T-helper 1 cell treated with Interleukin-12 subunit alpha and Interleukin-12 subunit beta and Interleukin-4 antibody, amounts not matched to agents 30 ng/mL and 1 ng/mL, for 36 hours (primary cell): ENCODE measurements around the gene DUSP6. TPM values are rescaled to one million over a fixed set of nuclear protein-coding genes. Genes with fewer than 3 reads are reported as not detected.
"Not testable (repeated sequence)": the region's sequence is repeated elsewhere in the genome, so short reads cannot be mapped to it uniquely, and the experiment has no call there.

ENCODE experiments used
- intact Hi-C: fragments of 100-400 bp; cut with micrococcal nuclease; formaldehyde crosslinking; loops from one replicate; pipeline ENCODE4 v1.15.1; 2024
- total RNA-seq: library from RNA; stranded (reverse); gene quantifications from 2 replicates; pipeline ENCODE4 v1.2.3, GENCODE V29; 2022

Gene DUSP6
- total RNA-seq, 1 donor from 2014 or later, result 108 TPM

DNA sequence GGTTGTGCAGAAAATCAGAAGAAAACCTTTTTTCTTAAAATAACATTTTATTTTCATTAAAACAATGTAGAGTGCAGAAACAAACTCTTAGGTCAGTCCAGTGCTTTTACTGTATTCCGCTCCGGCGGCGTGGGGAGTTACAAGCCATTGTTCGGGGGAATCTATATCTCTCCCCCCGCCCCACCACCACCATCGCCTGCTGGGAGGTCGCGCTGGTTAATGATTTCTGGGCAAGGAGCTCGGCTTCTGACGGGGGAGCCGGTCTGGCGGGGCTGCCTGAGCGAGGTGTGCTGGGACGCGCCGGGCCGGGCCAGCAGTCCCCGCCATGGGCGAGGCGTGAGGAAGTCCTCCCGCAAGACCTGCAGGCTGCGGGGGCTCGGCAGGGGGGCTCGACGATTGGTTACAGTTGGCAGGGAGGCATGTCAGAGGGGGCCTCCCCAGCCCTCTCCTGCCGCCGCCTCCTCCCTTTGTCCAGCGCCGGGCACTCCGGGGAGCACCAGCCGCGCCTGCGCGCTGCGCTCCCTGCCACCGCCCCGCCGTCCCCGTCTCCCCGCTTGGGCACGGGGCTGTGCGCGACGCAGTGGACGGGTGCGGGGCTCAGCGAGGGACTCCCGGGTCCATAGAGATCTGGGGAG is 1.0 kb upstream of the DUSP6 start:
- intact Hi-C loops, result loop anchor here (1.0 to 10.0 kb wide), 4 partner anchors 356 to 1319 kb away; a partner anchor contains a TSS

DNA sequence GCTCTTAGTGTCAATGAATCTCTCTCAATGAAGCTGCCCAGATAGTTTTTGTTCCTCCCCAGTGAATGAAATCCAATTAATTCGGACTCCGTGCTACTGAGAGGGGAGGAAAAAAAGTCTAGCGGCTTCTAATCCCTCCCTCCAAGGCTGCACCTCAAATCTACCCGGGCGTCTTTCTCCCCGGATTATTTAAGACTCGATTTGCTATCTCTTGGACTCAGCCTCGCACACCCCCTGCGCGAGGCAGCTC is 134 bp downstream of the DUSP6 start:
- intact Hi-C loops, result loop anchor here (1.0 to 10.0 kb wide), 15 partner anchors 18 to 1317 kb away; partner anchors contain the start of genes CEP290, POC1B and TMTC3

DNA sequence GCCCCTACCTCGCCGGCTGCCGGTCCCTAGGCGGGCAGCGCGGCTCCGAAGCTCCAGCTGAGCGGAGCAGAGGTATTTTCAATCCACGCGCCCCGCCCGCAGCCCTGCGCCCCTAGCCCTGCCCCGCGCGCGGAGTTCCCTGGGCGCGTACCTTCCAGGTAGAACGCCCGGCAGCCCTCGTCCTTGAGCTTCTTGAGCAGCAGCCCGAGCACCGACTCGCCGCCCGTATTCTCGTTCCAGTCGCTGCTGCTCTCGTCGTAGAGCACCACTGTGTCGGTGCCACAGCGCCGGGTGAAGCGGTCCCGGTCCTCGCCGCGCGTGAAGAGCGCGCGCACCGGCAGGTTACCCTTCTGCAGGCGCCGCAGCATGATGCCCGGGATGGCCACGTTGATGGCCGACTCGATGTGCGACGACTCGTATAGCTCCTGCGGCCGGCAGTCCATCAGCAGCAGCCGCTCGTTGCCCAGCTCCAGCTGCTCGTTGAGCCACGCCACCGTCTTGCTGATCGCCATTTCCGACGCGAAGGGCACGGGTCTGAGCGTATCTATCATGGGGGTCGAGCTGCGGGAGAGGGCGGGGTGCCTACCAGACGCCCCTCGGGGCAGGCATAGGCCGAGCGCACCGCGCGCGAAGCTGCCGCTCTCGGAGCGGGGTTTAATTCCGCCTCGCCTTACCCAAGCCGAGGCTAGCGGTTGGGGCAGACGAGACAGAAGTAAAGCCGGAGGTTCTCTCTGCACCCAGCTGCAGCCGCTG is 636 bp downstream of the DUSP6 start:
- intact Hi-C loops, result loop anchor here (1.0 to 10.0 kb wide), 15 partner anchors 17 to 1317 kb away; partner anchors contain the start of genes CEP290, POC1B and TMTC3

DNA sequence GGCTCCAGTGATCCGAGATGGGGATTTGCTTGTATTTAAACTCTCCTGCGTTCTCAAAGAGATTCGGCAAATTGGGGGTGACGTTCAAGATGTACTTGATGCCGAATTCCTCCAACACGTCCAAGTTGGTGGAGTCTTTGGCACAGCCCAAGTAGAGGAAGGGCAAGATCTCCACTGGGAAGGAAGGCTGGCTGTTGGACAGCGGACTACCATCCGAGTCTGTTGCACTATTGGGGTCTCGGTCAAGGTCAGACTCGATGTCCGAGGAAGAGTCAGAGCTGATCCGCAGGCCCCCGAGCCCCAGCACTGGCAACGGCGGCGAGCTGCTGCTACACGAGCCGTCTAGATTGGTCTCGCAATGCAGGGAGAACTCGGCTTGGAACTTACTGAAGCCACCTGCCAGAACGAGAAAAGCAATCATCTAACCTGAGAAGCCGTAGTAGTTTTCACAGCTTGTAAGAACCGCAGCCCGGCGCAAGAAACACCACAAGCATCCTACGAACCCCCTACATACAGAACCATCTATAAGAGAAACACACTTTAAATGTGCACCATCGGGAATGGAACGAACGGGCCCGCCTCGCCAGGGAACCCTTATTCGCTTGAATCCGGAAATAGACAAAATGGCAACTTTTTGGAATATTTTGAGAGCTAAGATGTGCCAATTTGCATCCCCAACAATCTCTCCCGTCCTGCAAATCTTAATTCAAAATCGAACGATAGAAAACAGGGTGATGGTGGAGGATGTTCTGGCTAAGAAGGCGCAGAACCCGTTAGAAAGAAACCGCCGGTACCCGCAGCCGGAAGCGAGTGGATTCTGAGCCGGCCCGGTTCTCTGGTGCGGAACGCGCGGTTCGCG is 1.4 kb downstream of the DUSP6 start:
- intact Hi-C loops, result loop anchor here (5.0 to 10.0 kb wide), 2 partner anchors 511 to 744 kb away; no protein-coding TSS in a partner anchor

DNA sequence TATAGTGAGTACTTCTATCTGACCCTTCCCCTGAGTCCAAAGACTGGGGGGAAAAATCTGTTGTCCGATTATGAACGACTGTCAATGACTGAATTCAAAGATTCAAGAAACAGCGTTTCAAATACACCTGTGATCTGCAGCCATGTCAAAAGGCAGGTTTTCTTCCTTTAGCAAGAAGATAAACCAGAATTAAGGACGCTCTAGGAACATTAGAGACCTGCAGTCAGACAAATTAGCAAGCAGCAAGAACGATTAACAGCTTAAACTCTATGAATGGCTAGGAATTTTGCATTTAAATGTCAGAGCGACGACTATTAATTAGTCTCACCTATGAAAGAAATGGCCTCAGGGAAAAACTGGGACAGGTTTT is 2.1 kb downstream of the DUSP6 start:
- intact Hi-C loops, result loop anchor here (5.0 to 10.0 kb wide), 2 partner anchors 512 to 745 kb away; no protein-coding TSS in a partner anchor

DNA sequence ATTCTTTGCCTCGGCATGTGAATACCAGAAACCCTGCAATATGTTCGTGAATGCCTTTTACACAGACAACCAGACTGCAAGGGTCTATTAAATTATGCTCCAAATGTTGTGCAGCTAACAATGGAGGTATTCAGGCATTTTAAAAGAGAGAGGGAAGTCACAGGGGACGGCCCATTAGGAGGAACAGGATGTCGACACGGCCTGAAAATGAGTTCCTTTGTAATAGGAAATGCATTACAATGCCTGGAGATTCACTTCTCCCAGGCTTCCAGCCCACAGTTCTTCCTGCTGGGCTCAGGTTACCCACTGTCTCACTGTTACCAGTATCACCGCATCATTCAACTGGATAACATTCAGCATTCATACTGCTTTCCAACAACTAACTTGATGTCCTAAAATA is 2.5 kb downstream of the DUSP6 start:
- intact Hi-C loops, result loop anchor here (5.0 to 10.0 kb wide), 2 partner anchors 512 to 745 kb away; no protein-coding TSS in a partner anchor

DNA sequence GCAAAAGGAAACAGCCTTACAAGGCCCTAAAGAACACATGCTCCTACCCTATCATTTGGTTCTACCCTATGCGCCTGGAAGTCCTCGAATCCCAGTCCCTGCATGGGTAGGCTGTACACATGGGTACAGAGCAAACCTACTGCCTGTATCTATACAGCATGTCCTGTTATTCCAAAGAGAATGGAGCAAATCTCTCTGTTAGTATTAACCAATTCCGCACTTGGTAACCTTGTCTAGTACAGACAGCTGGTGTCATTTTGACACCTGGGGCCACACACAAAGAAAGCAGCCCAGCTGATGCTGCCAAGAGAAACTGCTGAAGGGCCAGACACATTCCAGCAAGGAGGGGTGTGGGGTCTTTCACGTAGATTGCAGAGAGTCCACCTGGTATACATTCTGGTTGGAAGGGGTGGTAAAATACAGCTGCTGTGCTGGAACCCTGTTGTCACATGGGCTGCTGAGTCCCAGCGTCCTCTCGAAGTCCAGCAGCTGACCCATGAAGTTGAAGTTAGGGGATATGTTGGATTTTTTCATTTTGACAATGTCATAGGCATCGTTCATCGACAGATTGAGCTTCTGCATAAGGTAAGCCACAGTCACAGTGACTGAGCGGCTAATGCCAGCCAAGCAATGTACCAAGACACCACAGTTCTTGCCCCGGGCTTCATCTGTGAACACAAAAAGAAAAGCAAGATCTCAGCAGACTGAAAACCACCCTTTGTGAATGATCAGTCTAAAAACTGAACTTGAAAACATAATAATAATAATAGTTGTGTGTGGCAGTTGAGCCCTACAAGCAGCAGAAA is 3.2 kb downstream of the DUSP6 start:
- intact Hi-C loops, result no loop called here

DNA sequence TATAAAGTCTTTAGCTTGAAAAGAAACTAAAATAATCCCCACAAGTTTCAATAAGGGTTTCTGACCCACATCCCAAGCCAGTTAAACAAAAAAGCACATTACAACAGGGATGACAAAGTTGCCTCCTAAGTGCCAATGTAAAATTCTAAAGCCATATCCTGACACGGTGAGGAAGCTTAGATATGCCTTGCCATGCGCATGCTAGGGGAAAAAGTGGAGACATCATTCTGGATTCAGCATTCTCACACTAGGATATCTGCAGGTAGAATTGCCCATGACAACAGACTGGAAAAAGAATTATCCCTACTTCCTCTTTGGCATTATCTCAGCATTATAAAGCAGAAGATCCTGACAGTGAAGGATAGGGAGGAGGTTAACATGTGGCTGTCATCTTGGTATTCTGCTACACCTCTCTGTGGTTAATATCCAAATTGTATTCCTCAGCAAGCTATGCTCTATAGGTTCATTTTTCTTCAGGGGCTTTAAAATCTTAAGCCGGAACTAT is 4.9 kb downstream of the DUSP6 start:
- intact Hi-C loops, result no loop called here

DNA sequence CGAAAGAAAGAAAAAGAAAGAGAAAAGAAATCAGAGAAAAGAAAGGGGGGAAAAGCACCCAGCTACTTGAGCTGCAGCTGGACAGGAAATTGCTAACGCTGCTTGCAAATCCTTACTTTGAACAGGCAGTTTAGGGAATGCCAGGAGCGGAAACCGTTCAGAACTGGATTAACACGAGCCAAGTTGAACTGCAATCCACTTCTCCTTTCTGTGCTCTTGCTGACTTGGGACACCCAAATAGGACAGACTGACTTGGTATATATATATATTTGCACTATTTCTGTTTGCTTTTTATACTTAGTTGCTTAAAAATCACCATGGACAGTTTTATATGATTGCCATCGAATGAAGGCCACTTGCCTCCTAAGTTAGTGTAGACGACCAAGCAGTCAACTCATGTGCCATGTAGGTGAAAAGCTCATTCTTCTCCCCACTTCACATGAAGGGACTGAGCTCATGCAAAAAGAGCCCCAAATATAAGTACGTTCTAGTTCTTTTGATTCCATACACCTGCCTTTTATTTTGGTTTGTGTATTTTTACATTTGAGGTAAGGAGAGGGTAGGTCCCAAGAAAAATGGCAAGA is 5.5 kb downstream of the DUSP6 start:
- intact Hi-C loops, result loop anchor here (1.0 kb wide), 7 partner anchors 7 to 328 kb away; partner anchors contain the start of gene GALNT4

DNA sequence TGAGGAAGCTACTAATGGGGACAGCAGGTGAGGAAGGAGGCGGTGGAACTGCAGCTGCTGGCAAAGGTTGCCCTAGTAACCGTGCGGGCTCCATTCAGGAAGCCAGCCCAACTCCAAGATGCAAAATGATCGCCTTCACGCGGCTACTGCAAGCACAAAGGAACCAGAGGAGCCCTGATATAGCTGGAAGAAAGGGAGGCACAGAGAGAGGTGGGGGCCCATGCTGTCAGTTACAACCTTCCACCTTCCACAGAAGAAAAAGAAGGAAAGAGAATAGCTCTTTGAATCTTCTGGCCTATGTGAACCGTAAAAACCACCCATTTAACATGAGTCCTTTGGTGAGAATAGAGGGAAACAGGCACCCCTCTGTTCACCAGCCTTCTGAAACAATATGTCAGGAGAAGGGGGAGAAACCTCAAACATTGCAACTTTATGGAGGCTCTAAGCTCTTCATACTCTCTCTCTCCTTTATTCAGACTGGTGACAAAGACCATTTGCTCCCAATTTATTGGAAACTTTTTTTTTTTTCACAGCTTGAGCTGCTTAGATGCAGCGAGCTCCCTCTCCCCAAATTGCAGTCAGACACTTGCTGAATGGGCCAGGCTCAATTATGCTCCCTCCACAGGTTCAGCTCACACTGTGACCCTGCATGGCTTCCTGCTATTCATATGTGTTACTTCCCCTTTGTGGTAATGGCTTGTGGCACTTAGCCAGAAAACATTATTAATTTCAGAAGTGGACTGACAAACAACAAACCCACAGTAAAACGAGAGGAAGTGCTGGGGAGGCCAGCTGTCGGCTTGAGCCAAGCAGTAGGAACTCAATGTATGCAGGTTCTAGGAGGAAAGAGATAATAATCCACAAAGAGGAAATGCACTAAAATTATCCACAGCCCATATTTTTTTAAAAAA is 6.2 kb downstream of the DUSP6 start:
- intact Hi-C loops, result loop anchor here (1.0 kb wide), 7 partner anchors 8 to 327 kb away; partner anchors contain the start of gene GALNT4

DNA sequence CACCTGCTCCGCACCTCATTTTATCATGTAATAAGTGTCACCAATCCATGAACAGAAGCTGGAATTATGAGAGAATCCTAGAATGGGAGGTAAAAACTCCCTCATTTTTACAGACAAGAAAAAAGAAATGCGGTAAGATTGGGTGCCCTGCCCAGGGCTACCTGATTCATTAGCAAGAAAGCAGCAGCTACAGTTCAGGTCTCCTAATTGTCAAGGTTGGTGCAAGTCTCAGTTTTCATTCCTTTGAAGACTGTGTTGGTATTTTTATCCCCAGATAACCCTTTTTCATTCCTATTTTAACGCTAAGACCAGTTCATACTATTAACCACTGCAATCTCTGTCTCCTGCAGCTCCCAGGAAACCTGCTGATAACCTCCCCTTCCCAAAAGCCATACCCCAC is 6.9 kb downstream of the DUSP6 start:
- intact Hi-C loops, result no loop called here

DNA sequence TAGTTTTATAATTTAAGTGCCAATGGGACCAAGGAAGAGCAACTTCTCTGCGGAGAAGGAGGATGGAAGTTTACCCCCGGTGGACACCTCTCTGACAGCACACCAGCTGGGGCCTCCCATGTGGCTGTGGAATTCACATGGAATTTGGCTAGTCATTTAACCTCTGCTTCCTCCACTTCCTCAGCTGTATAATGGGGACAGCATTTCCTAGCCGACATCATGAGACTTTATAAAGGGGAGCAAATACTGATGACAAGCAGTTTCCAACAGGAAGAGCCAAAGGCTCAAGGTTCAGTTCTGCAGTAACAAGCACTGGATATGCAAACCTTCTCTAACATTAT is 7.5 kb downstream of the DUSP6 start:
- intact Hi-C loops, result no loop called here

DNA sequence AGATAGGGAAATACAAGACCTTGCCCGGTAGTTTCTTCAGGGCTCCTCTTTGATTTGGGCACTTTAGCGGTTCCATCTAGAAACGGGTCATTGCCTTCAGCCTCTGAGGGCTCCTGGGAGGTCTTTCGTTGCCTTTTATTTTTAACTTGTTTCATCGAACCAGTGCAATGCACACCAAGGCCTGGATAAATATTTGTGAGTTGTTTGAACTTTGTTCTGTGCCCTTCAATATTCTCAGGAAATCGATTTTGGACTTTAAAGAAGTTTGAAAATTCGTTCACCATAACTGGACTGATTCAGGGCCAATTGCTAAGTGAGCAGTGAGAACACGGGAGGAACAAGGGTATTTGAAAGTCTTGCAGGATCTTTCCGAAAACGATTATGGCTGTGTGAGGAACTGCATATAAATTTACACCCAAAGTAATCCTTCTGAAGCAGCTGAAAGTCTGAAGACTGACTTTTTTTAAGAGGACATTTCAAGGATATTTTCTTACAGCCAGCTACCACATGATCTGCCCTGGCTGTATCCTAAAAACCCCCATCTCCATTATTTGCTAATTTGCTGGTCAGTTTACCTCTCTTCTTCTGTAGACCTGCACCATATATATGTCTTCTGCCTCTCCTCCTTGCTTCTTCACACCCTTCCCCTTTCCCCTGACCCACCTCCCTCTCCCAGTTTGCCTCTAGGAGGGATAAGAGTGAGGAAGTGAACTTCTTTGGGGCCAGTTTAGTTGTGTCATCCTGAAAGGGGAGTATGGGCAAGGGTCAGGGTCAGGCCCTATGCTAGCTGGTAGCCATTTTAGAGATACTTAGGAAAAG is 8.0 kb downstream of the DUSP6 start:
- intact Hi-C loops, result no loop called here

DNA sequence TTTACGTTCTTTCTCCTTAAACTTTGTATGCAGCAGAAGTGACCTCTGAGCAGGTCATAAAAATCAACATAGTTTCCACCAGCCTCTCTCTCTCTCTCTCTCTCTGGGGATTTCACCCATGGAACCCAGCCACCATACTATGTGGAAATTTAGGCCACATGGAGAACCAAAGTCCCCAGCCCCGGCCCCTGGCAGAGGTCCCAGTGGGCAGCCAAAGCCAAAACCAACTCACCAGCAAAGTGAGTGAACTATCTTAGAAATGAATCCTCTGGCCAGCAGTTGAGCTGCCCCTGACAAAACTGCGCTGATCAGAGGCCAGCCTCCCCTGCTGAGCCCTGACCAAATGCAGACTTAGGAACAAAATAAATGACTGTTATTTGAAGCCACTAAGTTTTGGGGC is 9.2 kb downstream of the DUSP6 start:
- intact Hi-C loops, result no loop called here

DNA sequence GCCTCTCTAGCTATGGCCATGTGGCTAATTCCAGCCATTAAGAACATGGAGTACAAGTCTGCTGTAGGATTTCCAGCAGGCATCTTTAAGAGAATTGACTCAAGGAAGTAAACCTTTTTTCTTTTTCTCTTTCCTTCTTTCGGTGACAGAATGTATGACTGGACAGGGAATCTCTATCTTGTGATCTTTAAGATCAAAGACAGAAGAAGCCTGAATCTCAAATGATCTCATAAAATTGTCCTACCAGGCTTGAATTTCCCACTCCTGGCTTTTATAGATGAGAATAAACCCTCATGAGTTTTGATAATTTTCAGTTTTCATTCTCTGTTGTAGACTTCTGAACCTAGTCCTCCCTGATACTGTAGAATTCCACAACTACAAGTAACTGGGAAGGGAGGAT is 11.4 kb downstream of the DUSP6 start:
- intact Hi-C loops, result no loop called here

DNA sequence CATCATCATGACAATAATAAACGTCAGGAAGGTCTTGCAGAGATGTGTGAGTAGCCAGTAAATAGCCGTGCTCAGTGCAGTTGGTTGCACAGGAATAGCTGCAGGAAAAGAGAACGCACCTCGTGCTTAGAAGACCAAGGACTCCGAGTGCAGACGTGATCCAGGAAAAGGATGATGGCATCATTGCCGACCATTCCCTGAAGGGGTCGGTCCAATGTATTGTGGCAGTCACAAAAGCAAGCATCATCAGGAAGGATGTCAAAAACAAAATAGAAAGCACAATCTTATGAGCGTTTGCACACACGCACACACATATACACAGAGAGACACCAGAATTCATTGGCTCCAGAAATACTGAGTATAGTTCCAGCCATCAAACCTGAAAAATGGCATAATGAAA is 12.8 kb downstream of the DUSP6 start:
- intact Hi-C loops, result no loop called here

DNA sequence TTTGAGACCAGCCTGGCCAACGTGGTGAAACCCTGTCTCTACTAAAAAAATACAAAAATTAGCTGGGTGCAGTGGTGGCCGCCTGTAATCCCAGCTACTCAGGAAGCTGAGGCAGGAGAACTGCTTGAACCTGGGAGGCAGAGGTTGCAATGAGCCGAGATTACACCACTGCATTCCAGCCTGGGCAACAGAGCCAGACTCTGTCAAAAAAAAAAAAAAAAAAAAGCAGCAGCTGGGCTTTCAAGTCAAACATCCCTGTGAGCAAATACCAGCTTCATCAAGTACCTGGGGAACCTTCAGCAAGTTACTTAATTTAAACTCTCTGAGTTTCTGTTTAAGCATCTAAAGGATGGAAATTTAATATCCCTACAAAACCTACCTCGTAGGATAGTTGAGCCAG is 15.2 kb downstream of the DUSP6 start:
- intact Hi-C loops, result not testable (repeated sequence)

DNA sequence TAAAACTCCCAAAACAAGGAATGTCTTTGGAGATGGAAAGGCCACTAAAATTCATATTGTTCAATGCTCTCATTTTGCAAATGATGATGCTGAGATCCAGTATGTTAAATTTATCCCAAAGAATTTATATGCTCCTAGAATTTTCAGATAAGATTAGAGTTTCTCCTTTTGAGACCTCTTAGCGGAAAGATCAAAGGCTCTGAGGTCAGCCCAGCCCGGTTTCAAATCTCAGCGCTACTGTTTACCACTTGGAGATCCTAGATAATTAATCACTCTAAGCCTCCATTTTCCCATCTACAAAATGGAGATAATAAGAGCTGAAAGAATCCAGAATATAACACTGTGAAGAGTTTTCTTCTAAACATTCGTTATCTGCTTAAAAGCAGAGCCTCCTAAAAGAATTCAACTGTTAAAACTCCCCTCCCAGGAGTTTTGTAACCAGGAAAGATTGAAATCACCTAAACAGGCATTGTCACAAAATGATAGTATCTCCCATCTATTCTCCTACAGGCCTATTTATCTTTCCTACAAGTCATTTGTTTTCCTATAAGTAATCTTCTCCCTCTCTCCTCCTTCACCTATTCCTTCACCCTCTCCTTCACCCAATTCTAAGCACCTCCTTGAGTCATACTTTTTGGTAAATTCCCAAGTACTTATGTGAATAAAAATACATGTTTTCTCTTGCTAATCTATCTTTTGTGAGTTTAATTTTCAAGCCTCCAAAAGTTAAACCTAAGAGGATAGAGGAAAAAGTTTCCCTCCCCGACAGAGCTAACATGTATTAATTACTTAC is 16.7 kb downstream of the DUSP6 start:
- intact Hi-C loops, result no loop called here
